ENCODE results near the gene BRMS1.

Gene BRMS1

DNA sequence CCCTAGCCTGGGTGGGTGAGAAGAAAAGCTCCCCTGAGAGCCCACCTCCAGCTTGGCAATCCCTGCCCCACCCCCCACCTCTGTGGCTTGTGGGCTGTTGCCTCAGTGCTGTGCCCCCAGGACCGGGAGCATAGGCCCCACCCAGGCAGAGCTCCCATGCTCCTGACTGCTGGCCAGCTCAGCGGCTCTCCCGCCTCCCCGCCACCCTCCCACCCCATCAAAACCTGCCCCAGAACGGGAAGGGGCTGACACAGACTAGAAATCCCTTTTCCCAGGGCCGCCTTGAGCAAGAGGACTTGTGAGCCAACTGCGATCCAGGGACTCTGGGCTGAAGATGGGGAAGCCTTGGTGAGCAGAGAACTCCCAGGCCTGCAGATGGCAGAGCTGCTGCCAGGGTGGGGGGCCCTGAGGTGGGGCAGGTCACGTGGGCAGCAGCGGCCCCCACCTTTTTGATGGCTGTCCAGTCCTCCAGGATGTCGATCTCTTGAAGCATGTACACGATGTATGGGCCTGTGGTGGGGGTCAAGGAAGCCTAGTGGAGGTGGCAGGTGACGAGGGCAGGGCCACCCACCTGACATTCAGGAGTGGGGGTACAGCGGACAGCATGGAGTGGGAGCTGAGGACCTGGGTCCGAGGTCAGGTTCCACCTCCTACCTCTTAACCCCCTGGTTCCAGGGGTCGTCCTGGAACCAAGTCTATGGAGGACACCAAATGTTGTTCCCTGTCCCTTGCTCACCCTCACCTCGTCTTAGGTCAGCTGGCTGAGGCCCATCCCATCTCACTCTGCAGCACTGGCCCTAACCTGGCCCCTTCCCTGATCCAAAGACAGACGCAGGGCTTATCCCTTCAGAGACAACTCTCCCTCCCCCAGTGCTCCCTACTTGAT is 6.4 kb downstream of the BRMS1 start:
- in situ Hi-C loops (cut with MboI; ENCODE audit: low sequenced_read_pairs), result no loop called here

DNA sequence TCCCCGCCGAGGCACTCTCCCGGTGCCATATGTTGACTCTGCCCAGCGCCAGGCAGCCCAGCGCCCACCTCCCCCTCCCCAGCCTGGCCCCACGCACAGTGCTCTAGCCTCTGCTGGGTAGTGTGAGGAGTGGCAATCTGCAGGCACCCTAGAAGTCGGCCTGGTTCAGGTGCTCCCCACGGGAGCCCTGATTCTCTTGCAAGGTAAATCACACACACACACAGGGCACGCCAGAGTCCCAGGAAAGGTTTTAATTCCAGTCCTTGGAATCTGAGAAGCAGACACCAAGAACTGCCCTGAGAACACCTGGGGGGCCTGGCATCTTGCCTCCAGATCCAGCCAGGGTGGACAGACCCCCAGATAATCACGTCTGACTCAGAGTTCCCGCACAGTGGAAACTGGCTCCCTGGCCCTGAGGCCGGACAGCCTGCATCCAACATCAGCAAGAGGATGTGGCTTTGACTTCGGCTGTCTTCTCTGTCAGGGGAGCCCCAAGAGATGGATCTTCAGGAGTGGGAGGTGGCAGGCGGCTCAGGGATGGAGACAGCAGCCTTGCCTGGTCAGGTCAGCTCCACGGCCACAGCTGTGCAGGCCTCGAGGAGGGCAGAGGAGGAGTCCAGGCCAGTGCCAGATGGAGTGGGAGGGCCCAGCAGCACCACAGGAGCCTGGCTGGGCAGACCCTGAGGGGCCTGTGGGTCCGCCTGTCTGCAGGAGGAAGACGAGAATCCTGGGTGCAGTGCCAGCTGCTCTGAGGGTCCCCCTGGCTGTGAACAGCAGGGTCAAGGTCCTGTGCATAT is 7.6 kb downstream of the BRMS1 start:
- in situ Hi-C loops (cut with MboI; ENCODE audit: low sequenced_read_pairs), result no loop called here

DNA sequence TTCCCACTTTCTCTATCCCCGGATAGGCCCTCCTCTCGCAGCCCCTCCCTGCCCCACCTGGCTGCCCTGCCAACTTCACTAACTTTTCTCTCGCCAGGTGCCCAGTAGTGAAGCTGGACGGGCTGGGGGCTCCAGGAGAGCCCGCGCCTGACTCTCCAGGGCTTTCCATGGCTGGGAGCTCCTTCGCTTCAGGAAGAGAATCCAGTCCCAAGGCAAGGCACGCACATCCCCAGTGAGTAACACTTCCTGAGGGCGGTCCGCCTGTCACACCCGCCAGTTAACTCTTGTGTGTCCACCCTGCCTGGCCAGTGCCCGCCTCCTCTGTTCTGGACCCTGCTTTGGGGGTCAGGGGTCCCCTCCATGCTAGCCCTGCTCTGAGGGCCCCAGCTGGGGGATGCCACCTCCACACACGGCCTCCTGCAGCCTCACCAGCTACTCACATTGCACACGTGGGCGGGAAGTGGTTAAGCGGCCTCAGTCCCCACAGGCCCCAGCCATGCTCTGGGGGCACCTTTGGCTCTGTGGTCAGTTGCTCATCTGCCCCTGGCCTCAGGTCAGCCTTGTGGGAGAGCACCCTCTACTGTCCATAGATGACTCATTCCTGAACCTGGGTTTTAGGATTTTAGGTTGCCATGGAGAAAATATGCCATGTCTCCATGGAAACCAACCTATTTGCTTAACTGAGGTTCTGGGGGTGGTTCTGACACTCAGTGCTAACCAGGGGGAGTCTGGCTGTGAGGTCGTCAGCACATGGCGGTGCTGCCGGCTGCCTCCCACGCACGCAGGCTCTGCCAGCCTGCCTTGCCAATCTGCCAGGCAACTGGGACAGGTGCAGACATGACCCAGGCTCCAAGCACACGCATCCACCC is 8.4 kb downstream of the BRMS1 start, which contains the start of gene RIN1:
Gene RIN1 (minus strand): TSS at position 201 of the 869 bp plus-strand sequence. CDS start 32 bp downstream, at position 169.
- in situ Hi-C loops (cut with MboI; ENCODE audit: low sequenced_read_pairs), result no loop called here

DNA sequence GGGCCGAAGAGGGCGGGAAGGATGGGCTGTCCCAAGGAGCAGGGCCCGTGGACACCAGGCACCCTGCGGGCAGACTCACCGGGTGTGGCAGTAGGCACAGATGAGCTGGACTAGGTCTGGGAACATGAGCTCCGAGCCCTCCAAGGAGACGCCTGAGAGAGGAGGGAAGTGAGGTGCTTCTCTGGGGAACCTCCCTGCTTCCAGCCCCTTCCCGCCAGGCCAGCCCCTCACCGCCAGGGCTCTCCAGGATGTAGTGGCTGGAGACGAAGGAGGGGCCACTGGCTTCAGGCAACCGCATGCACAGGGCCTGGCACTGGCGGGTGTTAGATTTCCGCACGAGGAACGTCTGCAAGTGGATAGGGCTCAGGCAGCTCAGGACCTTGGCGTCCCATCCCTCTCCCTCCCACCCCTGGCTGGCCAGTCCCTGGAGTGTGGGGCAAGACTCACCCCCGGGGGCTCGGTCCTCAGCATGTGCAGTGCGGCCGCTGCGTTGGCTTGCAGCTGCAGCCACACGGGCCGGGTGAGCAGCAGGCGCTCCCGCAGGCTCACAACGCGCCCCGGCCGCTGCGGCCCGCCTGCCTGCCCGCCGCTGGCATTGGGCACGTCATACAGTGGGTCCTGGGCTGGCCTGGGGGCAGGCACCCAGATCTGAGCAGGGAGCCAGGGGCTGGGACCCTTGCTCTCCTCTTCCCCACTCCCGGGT is 9.2 kb downstream of the BRMS1 start:
- in situ Hi-C loops (cut with MboI; ENCODE audit: low sequenced_read_pairs), result no loop called here

DNA sequence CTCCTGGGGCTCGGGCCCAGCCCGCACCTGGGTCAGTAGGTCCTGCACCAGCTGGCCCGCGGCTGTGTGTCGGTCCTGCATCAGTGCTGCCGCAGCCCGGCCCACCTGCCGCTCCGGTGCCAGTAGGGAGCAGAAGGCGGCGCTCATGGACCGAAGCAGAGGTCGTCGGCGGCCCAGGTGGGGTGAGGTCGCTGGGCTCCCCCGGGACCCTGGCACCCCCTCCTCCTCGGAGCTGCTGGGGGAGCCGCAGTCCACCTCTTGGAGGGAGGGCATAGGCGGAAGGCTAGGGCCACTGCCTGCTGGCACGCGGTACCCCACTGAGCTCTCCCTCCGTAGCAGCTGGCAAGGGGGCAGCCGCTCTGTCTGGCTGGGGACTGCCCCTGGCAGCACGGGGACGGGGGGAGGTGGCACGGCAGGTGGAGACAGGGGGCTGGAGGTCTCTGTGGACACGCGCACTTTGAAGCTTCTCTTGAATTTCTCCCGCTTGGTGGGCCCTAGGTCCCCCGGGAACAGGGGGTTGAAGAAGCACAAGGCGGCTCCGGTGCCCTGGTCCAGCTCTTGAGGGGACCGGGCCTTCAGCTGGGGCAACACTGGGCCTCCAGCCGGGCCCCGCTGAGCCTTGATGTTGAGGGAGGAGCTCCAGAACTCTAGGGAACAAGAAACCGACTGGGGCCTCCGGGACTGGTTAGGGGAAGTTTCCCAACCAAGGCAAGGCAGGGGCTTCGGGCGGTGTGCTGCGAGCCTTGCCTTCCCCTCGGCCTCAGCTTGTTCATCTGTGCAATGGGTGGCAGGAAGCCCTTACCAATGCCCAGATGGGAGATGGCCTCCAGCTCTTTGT is 10.1 kb downstream of the BRMS1 start:
- in situ Hi-C loops (cut with MboI; ENCODE audit: low sequenced_read_pairs), result no loop called here

DNA sequence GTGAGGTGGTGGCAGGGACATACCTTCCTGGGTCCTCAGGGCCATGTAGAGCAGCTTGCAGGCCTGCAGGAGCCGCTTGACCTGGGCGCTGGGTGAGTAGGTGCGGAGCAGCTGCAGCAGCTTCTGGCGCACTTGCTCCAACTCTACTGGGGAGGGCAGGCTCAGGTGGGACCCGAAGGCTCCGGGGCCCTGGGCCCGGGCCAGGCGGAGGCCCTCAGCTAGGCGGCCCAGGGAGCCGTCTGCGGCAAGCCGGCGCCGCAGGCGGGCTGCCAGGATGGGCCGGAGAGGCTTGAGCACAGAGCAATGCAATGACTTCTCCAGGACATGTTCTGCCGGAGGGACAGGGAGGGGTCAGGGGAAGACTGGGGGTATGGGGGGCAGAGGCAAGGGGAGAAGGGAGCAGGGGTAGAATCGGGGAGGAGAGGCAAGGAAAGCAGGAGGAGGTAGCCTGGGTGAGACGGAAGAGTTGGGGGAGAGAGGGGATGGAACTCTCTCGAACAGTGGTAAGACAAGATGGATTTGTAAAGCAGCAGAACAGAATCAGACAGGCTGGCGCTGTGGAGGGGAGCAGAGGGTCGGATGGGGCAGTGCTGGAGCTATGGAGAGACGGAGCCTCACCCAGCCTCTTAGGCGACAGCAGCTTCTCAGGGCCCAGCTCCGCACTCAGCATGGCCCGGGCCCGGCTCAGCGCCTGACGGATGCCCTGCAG is 10.9 kb downstream of the BRMS1 start:
- in situ Hi-C loops (cut with MboI; ENCODE audit: low sequenced_read_pairs), result no loop called here

DNA sequence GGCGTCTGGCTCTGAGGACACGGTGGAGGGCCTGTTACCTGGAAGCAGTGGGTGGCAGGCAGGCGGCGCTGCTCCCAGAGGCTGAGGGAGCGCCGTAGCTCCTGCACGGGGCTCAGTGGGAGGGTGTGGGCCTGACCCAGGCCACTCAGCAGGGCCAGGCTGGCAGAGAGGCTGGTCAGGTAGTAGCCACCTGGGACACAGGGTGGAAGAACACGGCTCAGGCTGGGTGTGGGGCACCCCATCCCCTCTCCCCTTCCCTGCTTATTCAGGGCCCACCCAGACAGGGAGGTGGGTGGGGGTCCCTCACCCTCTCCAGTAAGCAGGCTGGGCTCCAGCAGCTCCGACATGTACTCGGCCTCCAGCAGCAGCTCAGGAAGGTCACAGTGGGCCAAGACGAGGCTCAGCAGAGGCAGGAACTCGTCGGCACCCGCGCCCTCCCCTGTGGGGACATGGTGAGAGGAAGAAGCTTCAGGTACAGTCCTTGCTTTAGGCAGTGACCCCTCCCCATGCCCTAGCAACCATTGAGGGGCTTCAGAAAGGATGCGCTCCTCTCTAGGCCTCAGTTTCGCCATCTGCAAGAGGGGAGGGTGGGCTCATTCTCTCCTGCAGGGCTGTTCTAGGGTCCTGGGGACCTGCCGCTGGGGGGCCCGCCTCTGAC is 11.6 kb downstream of the BRMS1 start:
- in situ Hi-C loops (cut with MboI; ENCODE audit: low sequenced_read_pairs), result no loop called here

DNA sequence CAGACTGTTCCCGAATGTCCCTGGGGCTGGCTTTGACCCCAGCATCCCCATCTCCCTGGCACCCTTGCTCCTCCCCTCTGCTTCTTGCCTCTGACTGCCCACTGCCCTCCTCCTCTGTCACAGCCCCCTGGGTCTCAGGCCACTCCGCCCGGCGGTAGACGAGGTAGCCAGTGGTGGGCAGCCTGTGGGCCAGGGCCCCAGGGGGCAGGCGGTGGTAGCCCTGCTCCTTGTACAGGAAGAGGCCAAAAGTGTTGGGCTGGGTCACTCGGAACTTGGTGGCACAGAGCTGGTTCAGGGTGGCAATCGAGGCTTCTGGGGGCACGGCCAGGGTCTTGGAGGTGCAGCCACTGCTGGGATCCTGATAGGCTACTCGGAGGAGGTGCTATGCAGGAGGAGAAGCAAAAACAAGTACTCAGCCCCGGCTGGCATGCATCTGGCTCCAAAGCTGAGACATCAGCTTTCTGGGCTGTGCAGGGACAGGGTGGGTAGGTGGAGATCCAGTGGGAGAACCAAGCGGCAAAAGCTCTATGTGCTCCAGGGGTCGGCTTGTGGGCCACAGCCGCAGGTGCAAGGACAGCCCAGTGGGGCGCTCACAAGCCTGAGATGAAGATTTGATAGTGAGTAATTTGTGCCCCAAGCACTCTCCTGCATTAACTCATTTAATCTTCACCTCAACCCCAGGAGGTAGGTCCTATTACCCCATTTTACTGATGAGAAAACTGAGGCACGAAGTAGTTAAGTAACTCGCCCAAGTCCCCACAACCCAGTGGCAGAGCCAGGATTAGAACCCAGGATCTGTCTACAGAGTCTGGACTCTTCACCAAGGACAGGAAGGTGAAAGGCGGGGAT is 12.3 kb downstream of the BRMS1 start:
- in situ Hi-C loops (cut with MboI; ENCODE audit: low sequenced_read_pairs), result no loop called here

DNA sequence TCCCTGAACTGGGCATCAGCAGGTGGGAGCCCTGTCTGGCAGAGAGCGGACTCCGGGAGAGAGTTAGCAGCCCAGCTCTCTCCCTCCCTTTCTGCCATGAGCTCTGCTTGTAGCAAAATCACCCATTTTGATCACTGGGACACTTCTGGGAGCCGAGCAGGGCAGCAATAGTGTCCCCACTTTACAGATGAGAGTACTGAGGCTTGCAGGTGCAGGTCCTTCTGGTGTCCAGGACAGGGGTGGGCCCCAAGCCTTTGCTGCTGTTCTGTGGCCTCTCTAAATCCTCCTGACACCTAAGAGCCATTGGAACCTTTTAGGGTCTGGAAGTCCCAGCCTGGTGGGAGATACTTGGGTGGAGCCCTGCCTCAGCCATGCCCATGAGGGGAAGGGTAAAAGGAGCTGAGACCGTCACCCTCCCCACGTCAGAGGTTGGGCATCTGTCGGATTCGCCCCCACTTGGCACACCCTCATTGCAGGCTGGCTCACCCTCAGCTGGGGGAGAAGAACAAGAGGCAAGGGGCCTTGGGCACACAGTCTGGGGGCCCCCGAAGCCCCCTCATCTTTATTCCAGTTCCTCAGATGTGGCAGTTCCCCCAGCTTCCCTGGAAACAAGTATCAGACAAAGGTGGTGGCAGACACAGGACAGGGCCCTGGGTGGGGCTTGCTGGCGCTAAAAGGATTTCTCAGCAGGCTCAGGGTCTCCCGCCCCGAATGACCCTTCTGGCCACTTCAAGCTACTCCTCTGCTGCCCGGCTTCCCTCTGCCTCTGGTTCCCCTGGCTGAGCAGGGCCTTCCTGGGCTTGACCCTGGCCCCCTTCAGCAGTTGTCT is 13.1 kb downstream of the BRMS1 start:
- in situ Hi-C loops (cut with MboI; ENCODE audit: low sequenced_read_pairs), result no loop called here

DNA sequence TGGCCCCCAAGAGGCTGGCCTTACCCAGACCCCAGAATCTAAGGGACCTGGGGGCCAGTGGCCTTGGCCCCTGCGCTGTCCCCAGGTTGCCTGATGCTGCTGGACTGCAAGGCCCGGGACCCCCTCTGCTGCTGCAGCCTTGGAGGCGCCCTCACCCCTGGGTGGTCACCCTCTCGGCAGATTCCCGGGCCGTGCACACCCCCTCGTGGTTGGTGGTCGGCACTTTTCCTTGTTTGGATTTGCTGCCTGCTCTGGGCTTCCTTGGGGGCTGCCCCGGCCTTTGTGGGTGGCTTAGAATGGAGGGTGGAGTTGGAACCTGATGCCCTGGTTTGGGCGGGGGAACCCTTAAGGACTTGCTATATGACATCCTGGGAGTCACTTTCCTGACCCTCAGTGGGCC is 14.0 kb downstream of the BRMS1 start:
- in situ Hi-C loops (cut with MboI; ENCODE audit: low sequenced_read_pairs), result no loop called here

DNA sequence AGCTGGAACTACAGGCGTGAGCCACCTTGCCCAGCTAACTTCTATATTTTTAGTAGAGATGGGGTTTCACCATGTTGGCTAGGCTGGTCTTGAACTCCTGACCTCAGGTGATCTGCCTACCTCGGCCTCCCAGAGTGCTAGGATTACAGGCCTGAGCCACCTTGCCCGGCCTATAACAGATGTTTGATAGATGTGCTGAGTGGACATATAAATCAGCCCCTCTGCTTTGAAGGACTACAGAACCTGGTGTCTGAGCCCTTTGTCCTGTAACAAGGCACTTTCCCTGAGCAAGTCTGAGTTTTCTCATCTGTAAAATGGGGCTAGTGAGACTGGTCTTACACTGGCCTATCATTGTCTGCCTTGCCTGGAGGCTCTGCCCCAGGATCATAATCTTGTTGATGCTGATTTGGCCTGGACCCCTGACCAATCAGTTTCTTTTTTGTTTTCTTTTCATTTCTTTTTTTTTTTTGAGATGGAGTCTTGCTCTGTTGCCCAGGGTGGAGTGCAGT is 15.7 kb downstream of the BRMS1 start:
- in situ Hi-C loops (cut with MboI; ENCODE audit: low sequenced_read_pairs), result no loop called here

DNA sequence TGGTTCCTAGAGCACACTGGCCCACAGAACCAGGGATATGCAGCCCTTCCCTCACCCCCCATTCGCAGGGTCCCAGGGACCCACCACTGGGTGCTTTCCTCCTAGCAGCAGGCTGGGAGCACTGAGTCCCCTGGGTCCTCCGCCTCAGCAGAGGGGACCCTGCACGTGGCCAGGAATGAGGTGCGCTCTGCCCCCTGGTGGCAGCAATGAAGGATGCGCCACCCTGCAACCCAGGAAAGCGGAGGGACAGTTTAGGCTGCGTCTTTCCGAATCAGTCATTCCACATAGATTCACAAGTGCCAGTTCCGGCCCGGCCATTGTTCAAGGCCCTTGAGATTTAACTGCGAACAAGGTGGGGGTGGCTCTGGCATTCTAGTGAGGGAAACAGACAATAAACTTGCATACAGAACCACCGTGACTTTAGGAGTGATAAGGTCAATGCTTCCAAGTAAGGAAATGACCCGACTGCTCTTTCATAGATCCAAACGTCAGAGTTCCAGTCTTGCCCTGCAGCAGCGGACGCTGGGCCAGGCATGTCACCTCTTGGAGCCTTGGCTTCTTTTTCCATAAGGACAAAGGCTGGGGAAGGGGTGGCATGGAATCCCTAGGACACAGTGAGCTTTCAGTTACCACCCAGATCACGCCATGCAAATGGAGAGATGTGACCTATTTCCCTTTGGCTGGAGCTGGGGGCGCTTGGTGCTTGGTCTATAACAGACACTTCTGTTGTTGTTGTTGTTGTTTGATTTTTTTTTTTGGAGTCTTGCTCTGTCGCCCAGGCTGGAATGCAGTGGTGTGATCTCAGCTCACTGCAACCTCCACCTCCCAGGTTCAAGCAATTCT is 16.4 kb downstream of the BRMS1 start:
- in situ Hi-C loops (cut with MboI; ENCODE audit: low sequenced_read_pairs), result no loop called here

DNA sequence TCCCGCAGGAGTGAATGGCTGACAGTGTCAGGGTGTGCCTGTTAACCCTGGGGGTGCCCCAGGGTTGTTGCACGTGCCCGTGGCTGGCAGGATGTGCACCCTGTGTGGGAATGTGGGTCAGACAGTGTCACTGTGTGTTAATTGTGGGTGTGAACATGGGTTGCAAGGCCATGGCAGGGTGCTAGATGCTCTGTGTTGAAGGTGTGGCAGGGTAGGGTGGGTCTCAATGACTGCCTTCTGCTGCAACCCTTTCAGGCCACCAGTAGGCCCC is 16.9 kb downstream of the BRMS1 start:
- in situ Hi-C loops (cut with MboI; ENCODE audit: low sequenced_read_pairs), result no loop called here

DNA sequence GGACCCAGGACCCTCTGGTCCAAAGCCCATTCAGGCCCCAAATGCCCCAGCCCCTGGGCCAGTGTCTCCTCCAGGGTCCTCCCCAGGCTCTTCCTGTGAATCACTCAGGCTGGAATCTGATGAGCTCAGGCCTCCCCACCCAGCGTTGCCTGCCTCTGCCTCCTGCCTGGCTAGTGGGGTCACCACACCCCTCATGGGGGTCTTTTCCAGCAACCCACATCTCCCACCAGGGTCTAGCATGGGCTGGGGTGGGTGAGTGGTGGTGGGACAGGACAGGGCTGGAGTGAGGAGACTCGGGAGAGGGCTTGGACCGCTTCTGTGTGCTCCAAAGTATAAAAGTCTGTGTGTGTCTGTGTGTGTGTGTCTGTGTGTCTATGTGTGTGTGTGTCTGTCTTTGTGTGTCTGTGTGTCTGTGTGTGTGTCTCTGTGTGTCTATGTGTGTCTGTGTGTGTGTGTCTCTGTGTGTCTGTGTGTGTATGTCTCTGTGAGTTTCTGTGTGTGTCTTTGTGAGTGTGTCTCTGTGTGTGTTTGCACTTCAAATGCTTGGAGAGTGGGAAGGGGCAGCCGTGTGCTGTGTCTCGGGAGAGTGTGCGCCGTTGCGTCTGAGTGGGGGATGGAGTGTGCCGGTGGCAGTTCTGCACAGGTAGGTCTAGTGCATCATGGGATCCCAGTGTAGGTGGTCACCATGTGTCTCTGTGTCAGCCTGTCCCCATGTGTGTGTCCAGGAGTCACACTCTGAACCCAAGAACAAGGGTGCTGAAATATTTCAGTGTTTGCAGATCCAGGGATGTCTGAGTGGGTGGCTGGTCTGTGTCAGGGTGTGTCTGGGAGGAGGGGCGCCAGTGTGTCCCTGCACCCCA is 17.5 kb downstream of the BRMS1 start:
- in situ Hi-C loops (cut with MboI; ENCODE audit: low sequenced_read_pairs), result no loop called here

Measured in HL-60/S4 (cell line).